ENCODE results near the gene ASPRV1. TPM values are rescaled to one million over a fixed set of nuclear protein-coding genes. Genes with fewer than 3 reads are reported as not detected.
"Not testable (repeated sequence)": the region's sequence is repeated elsewhere in the genome, so short reads cannot be mapped to it uniquely, and the experiment has no call there.

ASPRV1 gene
- total RNA-seq, 1 donor from 2014 or later, result 0.26 TPM

- no peak for FAIRE-seq
- Histone ChIP-seq H3K36me3 (ENCODE audit: control insufficient read depth, insufficient read depth, low read length) (no peaks in the 10 kb centered on the region), H3K4me3 (ENCODE audit: low read depth, low read length) (no peak overlapping the region), H3K27me3 (ENCODE audit: control insufficient read depth, insufficient read depth, low read length) (no peaks in the 10 kb centered on the region)
- TF ChIP-seq, protein P1, sequence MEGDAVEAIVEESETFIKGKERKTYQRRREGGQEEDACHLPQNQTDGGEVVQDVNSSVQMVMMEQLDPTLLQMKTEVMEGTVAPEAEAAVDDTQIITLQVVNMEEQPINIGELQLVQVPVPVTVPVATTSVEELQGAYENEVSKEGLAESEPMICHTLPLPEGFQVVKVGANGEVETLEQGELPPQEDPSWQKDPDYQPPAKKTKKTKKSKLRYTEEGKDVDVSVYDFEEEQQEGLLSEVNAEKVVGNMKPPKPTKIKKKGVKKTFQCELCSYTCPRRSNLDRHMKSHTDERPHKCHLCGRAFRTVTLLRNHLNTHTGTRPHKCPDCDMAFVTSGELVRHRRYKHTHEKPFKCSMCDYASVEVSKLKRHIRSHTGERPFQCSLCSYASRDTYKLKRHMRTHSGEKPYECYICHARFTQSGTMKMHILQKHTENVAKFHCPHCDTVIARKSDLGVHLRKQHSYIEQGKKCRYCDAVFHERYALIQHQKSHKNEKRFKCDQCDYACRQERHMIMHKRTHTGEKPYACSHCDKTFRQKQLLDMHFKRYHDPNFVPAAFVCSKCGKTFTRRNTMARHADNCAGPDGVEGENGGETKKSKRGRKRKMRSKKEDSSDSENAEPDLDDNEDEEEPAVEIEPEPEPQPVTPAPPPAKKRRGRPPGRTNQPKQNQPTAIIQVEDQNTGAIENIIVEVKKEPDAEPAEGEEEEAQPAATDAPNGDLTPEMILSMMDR (IDR thresholded peaks at IDR 0.05; ENCODE audit: insufficient read depth, low read length, severe bottlenecking), result no peak
- no peak for DNase-seq (ENCODE audit: low read depth)
These were observed 8.9 kb downstream of the ASPRV1 start for GRCh38 chr2:69952336-69953115.

DNA sequence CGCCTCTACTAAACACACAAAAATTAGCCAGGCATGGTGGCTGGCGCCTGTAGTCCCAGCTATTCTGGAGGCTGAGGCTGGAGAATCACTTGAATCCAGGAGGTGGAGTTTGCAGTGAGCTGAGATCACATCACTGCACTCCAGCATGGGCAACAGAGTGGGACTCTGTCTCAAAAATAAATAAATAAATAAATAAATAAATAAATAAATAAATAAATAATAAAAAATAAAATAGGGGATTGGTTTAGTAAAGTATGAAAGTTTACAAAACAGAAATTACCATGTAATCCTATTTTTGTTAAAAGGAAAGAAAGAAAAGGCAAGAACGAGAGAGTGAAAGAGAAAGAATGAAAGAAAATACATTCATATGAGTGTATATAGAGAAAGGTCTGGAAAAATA is 10.8 kb downstream of the ASPRV1 start:
- not testable (repeated sequence) for H3K36me3 ChIP-seq (ENCODE audit: control insufficient read depth, insufficient read depth, low read length); FAIRE-seq; H3K27me3 ChIP-seq (ENCODE audit: control insufficient read depth, insufficient read depth, low read length); H3K4me3 ChIP-seq (ENCODE audit: low read depth, low read length); DNase-seq (ENCODE audit: low read depth)

- FAIRE-seq (no peak), DNase-seq (ENCODE audit: low read depth) (no peak)
- TF ChIP-seq, protein P1 (IDR thresholded peaks at IDR 0.05; ENCODE audit: insufficient read depth, low read length, severe bottlenecking), result no peak
- no peaks in the 10 kb centered on the region for H3K36me3 ChIP-seq (ENCODE audit: control insufficient read depth, insufficient read depth, low read length)
- no peak overlapping the region for H3K4me3 ChIP-seq (ENCODE audit: low read depth, low read length)
- H3K27me3 ChIP-seq (ENCODE audit: control insufficient read depth, insufficient read depth, low read length), result no peaks in the 10 kb centered on the region
These were observed 11.2 kb downstream of the ASPRV1 start for GRCh38 chr2:69950241-69950640.

DNA sequence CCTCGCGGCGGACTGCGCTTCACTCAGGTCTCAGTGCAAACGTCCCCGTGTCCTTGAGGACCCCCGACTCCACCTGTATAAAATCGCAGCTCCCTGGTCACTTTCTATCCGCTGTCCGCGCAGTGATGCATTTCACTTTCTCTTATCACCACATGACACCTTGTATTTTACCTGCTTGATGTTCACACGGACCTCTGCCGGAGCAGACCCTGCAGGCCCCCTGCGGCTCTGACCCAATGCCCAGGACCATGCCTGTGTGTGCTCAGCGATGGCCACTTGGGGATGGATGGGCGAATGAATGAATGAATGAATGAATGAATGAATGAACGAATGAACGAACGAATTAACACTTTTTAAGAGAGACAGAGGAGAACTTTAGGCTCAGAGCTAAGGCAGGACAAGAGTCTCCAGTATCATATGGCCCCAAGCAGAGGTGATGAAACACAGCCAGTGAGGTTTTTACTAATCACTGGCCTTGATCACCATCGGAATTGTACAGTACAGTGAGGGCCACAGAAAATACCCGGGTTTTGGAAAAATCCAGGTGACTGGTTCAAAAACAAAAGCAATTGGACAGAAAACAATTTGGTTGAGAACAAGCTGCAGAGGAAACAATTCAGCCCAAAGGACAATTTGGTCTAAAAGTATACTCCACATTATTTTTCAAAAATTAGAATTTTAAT is 12.3 kb downstream of the ASPRV1 start:
- Histone ChIP-seq H3K36me3 (ENCODE audit: control insufficient read depth, insufficient read depth, low read length) (no peaks in the 10 kb centered on the region), H3K27me3 (ENCODE audit: control insufficient read depth, insufficient read depth, low read length) (no peaks in the 10 kb centered on the region), H3K4me3 (ENCODE audit: low read depth, low read length) (no peak overlapping the region)
- TF ChIP-seq, protein P1 (IDR thresholded peaks at IDR 0.05; ENCODE audit: insufficient read depth, low read length, severe bottlenecking), result no peak
- DNase-seq (ENCODE audit: low read depth), result no peak
- no peak for FAIRE-seq

DNA sequence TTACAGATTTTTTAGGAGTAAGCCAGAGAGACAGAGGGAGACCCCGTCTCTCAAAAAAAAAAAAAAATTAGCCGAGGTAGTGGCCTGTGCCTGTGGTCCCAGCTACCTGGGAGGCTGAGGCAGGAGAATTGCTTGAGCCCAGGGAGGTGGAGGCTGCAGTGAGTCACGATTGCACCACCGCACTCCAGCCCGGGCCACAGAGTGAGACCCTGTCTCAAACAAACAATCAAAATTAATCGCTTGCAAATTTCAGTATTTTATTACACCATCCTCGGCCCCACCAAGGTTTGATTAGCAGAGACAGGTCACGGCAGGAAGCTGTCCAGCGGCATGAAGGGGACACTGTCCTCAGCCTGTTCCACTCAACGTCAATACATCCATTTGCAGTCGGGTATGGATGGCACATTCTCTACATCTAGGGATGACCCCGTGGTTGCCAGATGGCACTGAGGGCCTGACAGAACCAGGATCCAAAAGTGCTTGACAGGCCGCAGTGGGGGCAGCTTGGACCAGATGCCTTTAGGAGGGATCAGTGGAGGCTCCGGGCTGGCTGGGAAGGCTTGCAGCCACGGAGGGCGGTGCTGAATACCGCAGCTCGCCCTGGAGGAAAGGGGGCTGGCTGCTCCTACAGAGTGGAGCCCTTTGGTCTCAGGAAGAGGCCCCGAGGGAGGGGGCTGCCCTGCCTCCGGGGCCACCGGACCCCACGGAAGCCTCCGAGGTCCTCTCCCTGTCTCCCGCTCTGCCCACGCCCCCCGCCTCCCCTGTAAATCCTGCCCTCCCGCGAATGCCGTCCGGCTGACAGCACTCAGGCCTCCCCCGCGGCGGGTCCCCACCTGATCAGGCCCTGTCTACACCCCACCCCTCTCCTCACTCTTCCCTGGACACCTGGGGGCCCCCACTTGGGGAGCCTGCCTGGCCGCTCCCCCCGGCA is 13.1 kb downstream of the ASPRV1 start:
- H3K27me3 ChIP-seq (ENCODE audit: control insufficient read depth, insufficient read depth, low read length), result no peaks in the 10 kb centered on the region
- H3K4me3 ChIP-seq (ENCODE audit: low read depth, low read length), result no peak overlapping the region
- TF ChIP-seq, protein P1 (IDR thresholded peaks at IDR 0.05; ENCODE audit: insufficient read depth, low read length, severe bottlenecking), result no peak
- FAIRE-seq (no peak), DNase-seq (ENCODE audit: low read depth) (no peak)
- no peaks in the 10 kb centered on the region for H3K36me3 ChIP-seq (ENCODE audit: control insufficient read depth, insufficient read depth, low read length)

All from bronchial epithelial cell (primary cell).